NCI-H187 treated with DMSO at 0.1 percent for 48 hours (cell line): Measurements from ENCODE around the gene DNAJC19.
"Not testable (repeated sequence)": the region's sequence is repeated elsewhere in the genome, so short reads cannot be mapped to it uniquely, and the experiment has no call there.

Experiments
- DNase-seq: peaks from one replicate; lab custom pipeline; 2025; lab: John Stamatoyannopoulos, UW

Gene DNAJC19

DNA sequence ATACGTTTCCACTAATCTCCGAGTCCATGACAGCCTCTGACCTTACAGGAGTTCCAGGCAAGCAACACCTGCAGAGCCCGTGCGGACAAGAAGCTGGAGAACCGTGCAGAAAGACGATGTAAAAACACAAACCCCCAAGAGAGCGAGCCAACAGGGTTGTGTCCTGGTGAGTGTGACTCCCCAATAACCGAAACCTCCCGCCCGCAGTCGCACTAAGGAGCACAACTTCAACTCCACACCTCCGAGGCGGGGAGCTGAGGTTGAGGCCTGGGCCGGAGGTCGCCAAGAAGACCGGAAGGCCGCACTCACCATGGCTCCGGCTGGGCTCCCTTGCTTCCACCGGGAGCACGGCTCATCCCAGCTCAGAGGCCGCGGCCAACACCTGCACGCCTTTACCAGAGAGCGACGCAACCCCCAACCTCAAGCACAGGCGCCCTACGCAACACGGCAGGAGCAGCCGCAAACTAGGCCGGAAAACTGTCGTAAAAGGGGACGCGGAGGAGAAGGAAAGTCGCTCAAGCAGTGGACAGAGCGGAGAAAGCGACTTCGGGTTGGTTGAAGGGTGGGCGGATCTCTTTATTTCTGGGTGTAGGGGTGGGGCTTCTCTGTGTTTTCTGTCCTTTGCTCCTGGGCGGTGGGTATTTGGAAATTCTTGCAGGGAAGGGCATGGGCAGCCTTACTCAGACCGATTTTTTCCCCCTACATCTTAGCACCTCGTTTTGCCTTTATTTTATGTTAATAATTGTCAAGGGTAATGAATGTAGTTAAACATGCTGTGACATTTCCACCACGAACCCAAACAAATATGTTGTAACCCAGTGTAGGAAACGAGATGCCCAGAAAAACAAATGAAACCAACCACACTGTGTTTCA lies at the start of gene DNAJC19:
Gene DNAJC19, minus strand, starts transcription at position 446 of the 873 bp plus-strand sequence. Its CDS starts 134 bp downstream, at position 312.
- peak; percentile 95 for DNase-seq

DNA sequence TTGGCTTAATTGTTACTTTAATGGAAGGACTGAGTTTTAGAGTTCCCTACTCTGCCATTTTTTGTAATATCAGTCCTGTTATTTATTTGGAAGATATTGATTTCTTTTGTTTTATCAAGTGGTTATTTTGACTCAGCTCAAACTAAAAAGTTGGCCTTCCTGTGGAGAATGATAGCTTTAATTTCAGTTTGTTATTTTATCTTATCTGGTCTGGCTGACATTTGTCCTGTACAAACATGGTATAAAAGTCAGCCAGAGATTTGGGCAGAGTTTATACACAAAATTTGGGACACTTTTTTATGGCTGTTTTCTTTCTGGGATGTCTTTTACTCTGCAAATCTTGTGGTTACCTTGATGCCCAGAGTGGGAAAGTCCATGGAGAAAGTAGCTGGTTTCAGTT lies 41.4 kb upstream of the DNAJC19 start:
- DNase-seq: no peak

- DNase-seq: no peak
Measured at GRCh38 chr3:181025204-181025603, 35.7 kb upstream of the DNAJC19 start.

DNA sequence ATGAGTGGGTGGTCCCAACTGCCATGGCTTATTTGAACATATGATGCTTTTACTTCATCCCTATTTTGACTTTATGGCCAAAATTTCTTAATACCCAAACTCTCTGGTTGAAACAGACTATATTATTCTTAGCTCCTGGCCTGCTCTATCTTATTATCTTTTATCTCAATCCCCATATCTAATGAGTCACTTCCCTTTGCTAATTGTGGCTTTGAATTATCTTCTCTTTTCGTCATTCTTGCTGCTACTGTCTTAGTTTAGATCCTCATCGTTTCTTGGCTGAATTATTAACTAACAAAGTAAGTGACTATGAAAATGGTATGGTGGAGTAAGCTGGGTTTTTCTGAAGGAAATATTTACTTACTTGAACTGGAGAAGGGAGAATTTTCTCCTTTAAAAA lies 28.2 kb upstream of the DNAJC19 start:
- no peak for DNase-seq

GRCh38 chr3:181009225-181009624 lies 19.7 kb upstream of the DNAJC19 start:
- DNase-seq: no peak

DNA sequence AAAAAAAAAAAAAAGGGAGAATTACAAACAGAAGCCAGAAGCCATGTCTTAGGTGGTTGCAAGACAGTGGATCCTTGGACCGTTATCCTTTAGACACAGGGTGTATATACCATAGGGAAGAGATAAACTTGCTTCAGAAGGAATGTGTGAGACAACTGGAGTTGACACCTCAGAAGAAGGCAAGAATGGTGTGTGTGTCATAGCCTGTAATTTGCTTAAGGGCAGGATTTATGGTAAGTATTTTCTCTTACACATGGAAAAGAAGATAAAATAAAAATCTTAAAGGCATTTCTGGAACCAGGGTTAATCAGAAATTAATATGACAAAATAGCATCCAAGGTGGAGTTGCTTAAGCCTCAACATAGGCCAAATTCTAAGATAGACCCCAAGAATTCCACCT lies 19.3 kb upstream of the DNAJC19 start:
- DNase-seq: no peak

DNA sequence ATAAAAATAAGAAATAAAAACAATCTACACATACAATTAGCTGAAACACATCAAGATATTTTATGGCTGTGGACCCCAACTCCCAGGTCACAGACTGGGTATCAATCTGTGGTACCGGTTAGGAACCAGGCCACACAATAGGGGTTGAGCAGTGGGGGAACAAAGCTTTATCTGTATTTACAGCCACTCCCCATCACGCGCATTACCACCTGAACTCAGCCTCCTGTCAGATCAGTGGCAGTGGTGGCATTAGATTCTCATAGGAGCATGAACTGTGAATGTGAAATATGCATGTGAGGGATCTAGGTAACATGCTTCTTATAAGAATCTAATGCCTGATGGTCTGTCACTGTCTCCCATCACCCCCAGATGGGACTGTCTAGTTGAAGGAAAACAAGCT lies 17.7 kb upstream of the DNAJC19 start:
- DNase-seq: no peak

- DNase-seq: no peak
Measured at GRCh38 chr3:181006541-181006940, 17.0 kb upstream of the DNAJC19 start.

DNA sequence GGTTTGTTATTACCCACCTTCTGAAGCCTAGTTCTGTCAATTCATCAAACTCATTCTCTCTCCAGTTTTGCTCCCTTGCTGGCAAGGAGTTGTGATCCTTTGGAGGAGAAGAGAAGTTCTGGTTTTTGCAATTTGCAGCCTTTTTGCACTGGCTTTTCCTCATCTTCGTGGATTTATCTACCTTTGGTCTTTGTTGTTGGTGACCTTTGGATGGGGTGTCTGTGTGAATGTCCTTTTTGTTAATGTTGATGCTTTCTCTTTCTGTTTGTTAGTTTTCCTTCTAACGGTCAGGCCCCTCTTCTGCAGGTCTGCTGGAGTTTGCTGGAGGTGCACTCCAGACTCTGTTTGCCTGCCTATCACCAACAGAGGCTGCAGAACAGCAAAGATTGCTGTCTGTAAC lies 13.9 kb upstream of the DNAJC19 start:
- not testable (repeated sequence) for DNase-seq

- DNase-seq: not testable (repeated sequence)
Measured at GRCh38 chr3:181002331-181002730, 12.8 kb upstream of the DNAJC19 start.

DNA sequence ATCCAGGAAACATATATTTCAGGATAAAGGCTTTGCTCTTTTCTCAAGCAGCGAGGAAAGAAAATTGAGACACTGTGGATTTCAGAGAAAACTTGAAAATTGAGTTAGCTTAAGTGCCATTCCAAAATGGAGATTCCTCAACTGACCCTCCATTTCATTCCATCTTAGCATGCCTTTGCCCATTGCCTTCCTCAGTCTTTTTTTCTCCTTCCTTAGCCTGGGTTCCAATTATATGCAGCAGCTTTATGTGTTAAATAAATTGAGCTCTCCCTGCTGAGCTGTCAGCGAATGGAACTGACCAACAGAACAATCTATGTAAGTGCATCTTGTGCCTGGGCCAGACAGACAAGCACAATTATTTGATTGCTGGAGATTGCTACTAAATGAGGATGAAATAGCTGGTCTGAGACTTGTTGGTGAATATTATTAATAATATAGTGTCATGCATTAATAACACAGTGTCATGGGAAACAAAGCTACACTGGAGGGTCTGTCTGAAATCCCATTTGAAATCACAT lies 6.9 kb upstream of the DNAJC19 start:
- no peak for DNase-seq

- DNase-seq: no peak
Measured at GRCh38 chr3:180990505-180990904, 969 bp upstream of the DNAJC19 start.

DNA sequence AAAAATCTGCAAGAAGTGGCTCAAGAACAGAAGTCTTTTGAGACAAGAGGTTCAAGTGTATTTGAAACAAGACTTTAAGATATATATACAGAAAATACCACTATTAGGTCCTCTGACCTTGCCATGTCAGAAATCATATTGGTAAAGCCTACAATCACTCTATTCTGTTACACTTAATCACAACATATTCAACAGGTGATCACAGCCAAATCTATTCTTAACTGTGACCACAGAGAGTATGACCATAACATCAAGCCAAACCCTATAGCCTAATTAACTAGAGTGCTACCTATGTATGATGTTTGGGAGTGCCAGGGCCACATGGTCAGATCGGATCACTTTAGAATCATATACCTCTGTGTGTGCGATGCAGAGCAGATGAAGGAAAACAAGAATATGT lies 2.2 kb downstream of the DNAJC19 start:
- DNase-seq: no peak

DNA sequence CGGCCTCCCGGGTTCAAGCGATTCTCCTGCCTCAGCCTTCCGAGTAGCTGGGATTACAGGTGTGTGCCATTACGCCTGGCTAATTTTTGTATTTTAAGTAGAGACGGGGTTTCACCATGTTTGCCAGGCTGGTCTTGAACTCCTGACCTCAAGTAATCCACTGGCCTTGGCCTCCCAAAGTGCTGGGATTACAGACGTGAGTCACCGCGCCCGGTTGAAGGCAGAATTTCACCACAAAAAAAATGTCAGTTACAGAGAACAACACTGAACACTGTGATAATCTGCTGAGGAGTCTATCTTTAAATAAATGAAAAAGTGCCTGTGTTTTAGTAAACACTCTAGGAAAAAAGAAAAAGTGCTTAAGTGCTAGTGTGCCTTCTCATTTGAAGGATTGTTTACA lies 3.2 kb downstream of the DNAJC19 start:
- not testable (repeated sequence) for DNase-seq

DNA sequence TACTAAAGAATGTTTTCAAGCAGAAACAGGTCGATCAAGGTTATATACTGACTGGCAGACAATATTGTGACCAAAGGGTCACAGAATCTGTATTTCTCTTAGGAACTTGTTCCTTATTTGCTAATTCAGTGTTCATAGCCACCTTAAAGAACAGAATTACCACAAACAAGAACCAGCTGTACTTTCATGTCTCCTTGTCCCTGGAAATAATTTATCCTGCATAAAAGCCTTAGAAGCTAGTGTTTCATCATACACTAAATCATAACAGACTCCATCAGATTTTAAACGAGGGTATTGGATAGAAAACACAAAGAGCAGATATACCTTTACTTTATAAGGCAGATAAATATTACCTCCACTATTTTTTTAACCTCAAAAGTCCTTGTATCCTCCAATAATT lies 6.4 kb downstream of the DNAJC19 start:
- no peak for DNase-seq

GRCh38 chr3:180981912-180982311 lies 7.6 kb downstream of the DNAJC19 start:
- DNase-seq: no peak

DNA sequence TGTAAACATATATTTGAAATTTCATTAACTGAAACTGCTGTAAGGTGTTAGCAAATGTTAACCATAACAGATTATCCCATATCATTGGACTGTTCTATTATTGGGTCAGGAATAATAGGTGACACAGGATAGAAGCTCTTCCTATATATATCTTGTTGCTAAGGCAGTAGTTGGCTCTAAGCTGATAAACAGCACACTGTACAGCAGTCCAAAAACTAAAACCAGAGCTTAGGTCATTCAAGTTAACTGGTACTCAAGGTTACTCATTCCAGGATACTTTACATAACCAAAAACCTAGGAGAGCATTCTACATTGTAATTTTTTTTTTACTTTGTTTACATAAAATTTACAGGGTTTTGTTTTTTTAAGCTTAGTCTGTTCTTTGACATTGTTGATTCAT lies 8.9 kb downstream of the DNAJC19 start:
- no peak for DNase-seq

- DNase-seq: no peak
Measured at GRCh38 chr3:180979961-180980360, 9.6 kb downstream of the DNAJC19 start.

DNA sequence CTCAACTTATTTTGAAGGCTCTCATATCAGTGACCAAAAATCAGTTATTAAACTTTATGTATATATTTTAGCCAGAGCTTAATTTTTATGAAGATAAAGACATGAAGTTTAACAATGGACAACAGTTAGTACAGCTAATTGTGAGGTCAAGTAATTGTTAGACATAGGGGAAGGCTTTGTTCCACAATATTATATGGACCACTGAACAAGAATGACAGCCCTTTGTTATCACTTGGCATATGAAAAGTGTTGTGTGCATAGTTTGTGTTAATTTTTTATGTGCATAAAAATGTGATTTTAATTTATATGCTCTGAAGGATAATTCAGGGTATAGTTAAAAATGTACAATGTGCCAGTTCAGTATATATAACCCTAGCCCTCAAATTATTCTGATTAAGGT lies 12.0 kb downstream of the DNAJC19 start:
- DNase-seq: no peak

GRCh38 chr3:180974286-180974685 lies 15.2 kb downstream of the DNAJC19 start:
- DNase-seq: no peak

GRCh38 chr3:180973543-180973942 lies 16.0 kb downstream of the DNAJC19 start:
- no peak for DNase-seq

- no peak for DNase-seq
Measured at GRCh38 chr3:180970931-180971330, 18.6 kb downstream of the DNAJC19 start.

GRCh38 chr3:180962530-180962929 lies 27.0 kb downstream of the DNAJC19 start:
- DNase-seq: no peak

DNA sequence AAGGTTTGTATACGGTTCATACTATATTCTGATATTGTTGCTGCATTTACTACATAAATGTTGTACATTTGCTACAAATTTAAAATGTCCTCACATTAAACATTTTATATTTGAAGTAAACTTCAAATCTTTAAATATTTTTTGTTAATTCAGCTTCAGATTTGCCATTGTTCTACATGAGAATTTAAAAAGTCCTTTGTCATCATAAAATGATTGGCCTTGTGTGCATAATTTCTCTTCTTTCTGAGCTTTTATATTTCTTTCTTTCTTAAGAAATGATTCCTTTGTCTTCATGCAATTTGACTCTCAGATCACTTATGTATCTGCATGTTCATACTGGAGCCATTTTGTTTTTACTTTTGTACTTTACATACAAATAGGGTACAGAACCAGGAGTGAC lies 28.0 kb downstream of the DNAJC19 start:
- no peak for DNase-seq
